Activated naive CD4-positive, alpha-beta T cell treated with anti-CD3 and anti-CD28 coated beads, Interleukin-2, amount 50 U/mL, for 72 hours (primary cell): Measurements from ENCODE around the gene STOX2. TPM values are rescaled to one million over a fixed set of nuclear protein-coding genes. Genes with fewer than 3 reads are reported as not detected.
A peak's percentile ranks its signal among the peaks of the same experiment; 100 is the strongest.

Experiments used
- ATAC-seq, 2 donors: fragments of 150-1000 bp; cut with Tn5 transposase; 2 replicates each; pipeline ENCODE4 v1.10.0; 2021; ENCODE audit warnings: mild to moderate bottlenecking in 2 of 2, moderate library complexity in 2 of 2
- DNase-seq, 2 donors: peaks; one replicate each; pipeline ENCODE4 v3.0.0; 2021 to 2022; ENCODE audit warnings: low spot score in 2 of 2
- H3K27ac Mint-ChIP-seq, 2 donors: one replicate each; pipeline ENCODE4 v1.8.0; 2022; ENCODE audit warnings: mild to moderate bottlenecking in 2 of 2, mixed read lengths in 2 of 2
- H3K36me3 Mint-ChIP-seq, 2 donors: one replicate each; pipeline ENCODE4 v1.8.0; 2022; ENCODE audit warnings: mixed read lengths in 2 of 2
- H3K9me3 Mint-ChIP-seq, 2 donors: one replicate each; pipeline ENCODE4 v1.8.0; 2022; ENCODE audit warnings: mixed read lengths in 2 of 2
- total RNA-seq, 2 donors: library from RNA; stranded (reverse); gene quantifications; one replicate each; pipeline ENCODE4 v1.2.3, GENCODE V29; 2022

The STOX2 gene
- total RNA-seq, 2 donors from 2014 or later, result not detected

GRCh38 chr4:183987987-183988392 lies 82.9 kb downstream of the STOX2 start:
- Mint-ChIP-seq H3K36me3 (no peaks in the 10 kb centered on the region), H3K9me3 (no peaks in the 10 kb centered on the region), H3K27ac (no peak overlapping the region)
- no peak for DNase-seq
- peak in 1 of 2 donors; percentile 35 for ATAC-seq

- no peak for DNase-seq
- ATAC-seq, result no peak
- Mint-ChIP-seq H3K27ac (no peak overlapping the region), H3K9me3 (no peaks in the 10 kb centered on the region), H3K36me3 (no peaks in the 10 kb centered on the region)
These were observed 83.8 kb downstream of the STOX2 start for GRCh38 chr4:183988874-183989273.

GRCh38 chr4:183989461-183989860 lies 84.4 kb downstream of the STOX2 start:
- Mint-ChIP-seq H3K9me3 (no peaks in the 10 kb centered on the region), H3K27ac (no peak overlapping the region), H3K36me3 (no peaks in the 10 kb centered on the region)
- ATAC-seq, result no peak
- DNase-seq, result no peak

DNA sequence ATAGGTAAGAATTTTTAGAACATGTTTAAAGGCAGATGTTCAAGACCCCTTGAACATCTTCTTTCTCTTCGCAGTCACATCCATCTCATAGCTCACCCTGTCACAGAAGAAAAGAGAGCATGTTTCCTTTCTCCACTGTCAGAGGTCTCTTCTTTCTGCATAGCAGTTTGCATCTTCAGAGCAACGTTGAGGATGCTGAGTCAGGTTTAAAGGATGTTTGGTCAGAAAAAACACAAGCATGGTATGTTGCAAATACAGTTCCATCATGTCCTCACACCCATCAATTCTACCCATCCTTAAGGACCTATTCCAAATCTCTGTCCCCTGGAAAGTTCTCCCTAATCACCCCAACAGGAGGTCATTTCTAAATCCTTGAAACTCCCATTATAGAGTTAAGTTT lies 84.8 kb downstream of the STOX2 start:
- Mint-ChIP-seq H3K36me3 (no peaks in the 10 kb centered on the region), H3K27ac (no peak overlapping the region), H3K9me3 (no peaks in the 10 kb centered on the region)
- ATAC-seq, result no peak
- DNase-seq, result no peak

DNA sequence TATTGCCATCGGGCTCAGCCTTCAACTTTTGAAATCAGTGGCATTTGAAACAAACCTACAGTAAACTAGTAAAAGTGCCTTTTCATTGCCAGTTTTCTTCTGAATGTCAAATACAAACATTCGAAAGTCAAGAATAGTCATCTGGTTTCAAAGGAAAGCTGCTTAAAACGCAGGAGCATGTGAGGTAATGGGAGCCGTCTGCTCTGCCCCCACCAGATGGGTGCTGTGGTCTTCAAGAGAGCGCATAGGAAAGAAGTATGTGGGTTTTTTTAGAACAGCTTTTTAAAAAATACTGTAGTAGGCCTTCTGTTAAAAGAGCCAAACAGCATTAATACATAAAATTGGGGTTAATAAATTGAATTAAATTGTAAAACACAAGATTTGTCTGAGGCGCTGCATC lies 88.6 kb downstream of the STOX2 start:
- ATAC-seq (no peak), DNase-seq (no peak)
- Mint-ChIP-seq H3K36me3 (no peaks in the 10 kb centered on the region), H3K9me3 (no peaks in the 10 kb centered on the region), H3K27ac (no peak overlapping the region)

- H3K36me3 Mint-ChIP-seq, result no peaks in the 10 kb centered on the region
- H3K27ac Mint-ChIP-seq, result no peak overlapping the region
- DNase-seq (no peak), ATAC-seq (no peak)
- H3K9me3 Mint-ChIP-seq, result no peaks in the 10 kb centered on the region
These were observed 90.5 kb downstream of the STOX2 start for GRCh38 chr4:183995570-183995969.

DNA sequence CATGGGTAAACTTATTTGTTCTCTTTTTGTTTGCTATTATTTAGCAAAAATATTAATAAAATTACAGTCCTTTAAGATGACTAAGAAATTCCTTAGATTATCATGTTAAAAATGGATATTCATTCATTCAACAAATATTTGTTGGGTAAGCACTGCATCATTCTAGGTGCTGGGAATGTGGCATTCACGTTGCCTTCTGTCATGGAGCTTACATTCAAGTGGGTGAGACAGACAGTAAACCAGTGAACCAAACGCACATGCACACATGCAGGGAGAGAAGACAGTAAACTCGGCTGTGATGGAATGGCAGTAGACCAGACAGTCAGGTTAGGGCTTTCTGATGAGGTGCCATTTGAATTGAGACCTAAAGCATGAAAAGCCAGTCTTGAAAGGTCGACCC lies 91.8 kb downstream of the STOX2 start:
- DNase-seq (no peak), ATAC-seq (no peak)
- Mint-ChIP-seq H3K36me3 (no peaks in the 10 kb centered on the region), H3K9me3 (no peaks in the 10 kb centered on the region), H3K27ac (no peak overlapping the region)

DNA sequence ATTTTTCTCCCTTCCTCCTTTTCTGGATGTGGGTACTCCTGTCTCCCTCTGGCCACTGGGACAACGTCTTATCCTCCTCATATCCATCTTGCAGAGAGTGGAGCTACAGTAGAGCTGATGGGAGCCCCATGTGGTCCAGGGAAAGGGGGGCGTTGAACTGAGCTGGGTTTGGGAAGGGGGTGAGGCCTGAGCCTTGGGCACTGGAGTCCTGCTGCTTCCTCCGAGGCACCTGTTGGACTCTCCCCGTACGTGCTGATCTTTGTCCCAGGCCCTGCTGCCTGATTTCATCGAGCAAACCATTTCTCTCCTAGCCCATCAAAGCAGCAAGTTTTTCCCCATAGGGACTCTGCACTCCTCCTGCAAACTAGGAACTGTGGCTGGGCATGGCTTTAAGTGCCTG lies 94.3 kb downstream of the STOX2 start:
- no peak for ATAC-seq
- Mint-ChIP-seq H3K36me3 (no peaks in the 10 kb centered on the region), H3K9me3 (no peaks in the 10 kb centered on the region), H3K27ac (no peak overlapping the region)
- no peak for DNase-seq

GRCh38 chr4:184000457-184001396 lies 95.6 kb downstream of the STOX2 start:
- no peaks in the 10 kb centered on the region for H3K36me3 Mint-ChIP-seq
- no peak for DNase-seq
- no peak for ATAC-seq
- H3K27ac Mint-ChIP-seq, result no peak overlapping the region
- H3K9me3 Mint-ChIP-seq, result no peaks in the 10 kb centered on the region

GRCh38 chr4:184003433-184003832 lies 98.3 kb downstream of the STOX2 start:
- Mint-ChIP-seq H3K36me3 (no peaks in the 10 kb centered on the region), H3K27ac (no peak overlapping the region), H3K9me3 (no peaks in the 10 kb centered on the region)
- ATAC-seq (no peak), DNase-seq (no peak)

GRCh38 chr4:184007891-184008290 lies 102.8 kb downstream of the STOX2 start:
- H3K36me3 Mint-ChIP-seq, result no peaks in the 10 kb centered on the region
- H3K9me3 Mint-ChIP-seq, result no peaks in the 10 kb centered on the region
- ATAC-seq (no peak), DNase-seq (no peak)
- no peak overlapping the region for H3K27ac Mint-ChIP-seq

GRCh38 chr4:184010696-184011095 lies 105.6 kb downstream of the STOX2 start:
- DNase-seq, result no peak
- no peaks in the 10 kb centered on the region for H3K36me3 Mint-ChIP-seq
- H3K27ac Mint-ChIP-seq, result no peak overlapping the region
- ATAC-seq, result no peak
- H3K9me3 Mint-ChIP-seq, result no peaks in the 10 kb centered on the region

GRCh38 chr4:184011826-184012380 lies 106.8 kb downstream of the STOX2 start:
- ATAC-seq, result no peak
- DNase-seq, result no peak
- H3K9me3 Mint-ChIP-seq, result no peaks in the 10 kb centered on the region
- no peaks in the 10 kb centered on the region for H3K36me3 Mint-ChIP-seq
- no peak overlapping the region for H3K27ac Mint-ChIP-seq

GRCh38 chr4:184012937-184013336 lies 107.8 kb downstream of the STOX2 start:
- no peak overlapping the region for H3K27ac Mint-ChIP-seq
- H3K9me3 Mint-ChIP-seq, result no peaks in the 10 kb centered on the region
- no peaks in the 10 kb centered on the region for H3K36me3 Mint-ChIP-seq
- DNase-seq, result no peak
- no peak for ATAC-seq

- Mint-ChIP-seq H3K9me3 (no peaks in the 10 kb centered on the region), H3K36me3 (no peaks in the 10 kb centered on the region), H3K27ac (no peak overlapping the region)
- ATAC-seq, result no peak
- DNase-seq, result no peak
These were observed 109.2 kb downstream of the STOX2 start for GRCh38 chr4:184014301-184014700.

DNA sequence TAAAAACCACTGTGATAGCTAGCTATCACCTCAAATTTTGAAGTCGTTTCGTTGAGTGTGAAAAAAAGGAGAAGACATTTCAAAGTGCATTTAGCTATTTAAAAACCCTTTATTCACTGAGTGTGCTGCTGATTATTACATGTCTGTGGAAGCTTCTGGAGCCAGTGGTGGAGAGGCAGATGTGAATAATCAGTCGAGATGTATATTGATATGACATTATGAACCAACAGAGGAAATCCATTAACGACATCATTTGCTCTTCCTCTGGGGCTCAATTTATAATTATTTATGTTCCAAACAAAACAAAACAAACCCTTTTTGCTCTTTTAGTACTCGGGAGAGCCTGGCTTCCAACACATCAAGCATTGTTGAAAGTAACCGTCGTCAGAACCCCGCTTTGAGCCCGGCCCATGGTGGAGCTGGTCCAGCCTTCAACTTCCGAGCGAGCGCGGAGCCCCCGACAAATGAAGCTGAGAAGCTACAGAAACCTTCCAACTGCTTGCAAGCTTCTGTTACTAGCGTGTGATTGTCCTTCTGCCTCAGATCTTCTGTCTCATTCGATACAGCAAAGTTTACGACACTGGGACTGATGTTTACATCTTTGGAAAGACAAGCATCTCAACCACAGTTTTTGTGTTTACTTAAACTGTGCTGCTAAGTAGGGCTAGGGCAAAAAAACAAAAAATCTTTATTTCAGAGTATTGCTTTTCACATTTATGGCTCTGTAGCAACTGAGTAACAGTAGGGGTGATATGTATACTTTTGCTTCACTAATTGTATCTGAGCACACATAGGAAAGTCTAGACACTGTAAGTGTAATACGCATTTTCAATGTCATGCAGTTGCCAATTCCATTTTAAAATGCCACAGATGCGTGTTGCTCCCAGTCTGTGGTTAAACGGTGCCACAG lies 111.9 kb downstream of the STOX2 start:
- Mint-ChIP-seq H3K27ac (no peak overlapping the region), H3K36me3 (no peaks in the 10 kb centered on the region), H3K9me3 (no peaks in the 10 kb centered on the region)
- DNase-seq (no peak), ATAC-seq (no peak)

- H3K36me3 Mint-ChIP-seq, result no peaks in the 10 kb centered on the region
- H3K27ac Mint-ChIP-seq, result no peak overlapping the region
- DNase-seq (no peak), ATAC-seq (no peak)
- H3K9me3 Mint-ChIP-seq, result no peaks in the 10 kb centered on the region
These were observed 114.0 kb downstream of the STOX2 start for GRCh38 chr4:184019076-184019475.
